HG03520 (cell line): ENCODE data around the gene DGCR2.
"Not testable (repeated sequence)": the region's sequence is repeated elsewhere in the genome, so short reads cannot be mapped to it uniquely, and the experiment has no call there.

Source experiments
- ATAC-seq: cut with Tn5 transposase; IDR thresholded peaks from one replicate; pipeline ENCODE4 v1.9.1; 2021; ENCODE audit warnings: mild to moderate bottlenecking, moderate library complexity; ENCODE audit not compliant: unreplicated experiment

DGCR2 gene

GRCh38 chr22:19122143-19122751 lies at the start of gene DGCR2:
DGCR2 (minus strand) TSS chr22:19122412; CDS start chr22:19122206, 206 bp downstream.
- ATAC-seq, result peak; percentile 78

- no peak for ATAC-seq
These were observed 47.7 kb upstream of the DGCR2 start for GRCh38 chr22:19169947-19170318.

- ATAC-seq, result no peak
These were observed 47.1 kb upstream of the DGCR2 start for GRCh38 chr22:19169002-19169946.

- no peak for ATAC-seq
These were observed 46.1 kb upstream of the DGCR2 start for GRCh38 chr22:19168088-19168890.

- ATAC-seq, result no peak
These were observed 45.1 kb upstream of the DGCR2 start for GRCh38 chr22:19167106-19167869.

- no peak for ATAC-seq
These were observed 44.2 kb upstream of the DGCR2 start for GRCh38 chr22:19166421-19166820.

GRCh38 chr22:19164425-19164824 lies 42.2 kb upstream of the DGCR2 start:
- no peak for ATAC-seq

GRCh38 chr22:19158649-19159048 lies 36.4 kb upstream of the DGCR2 start:
- not testable (repeated sequence) for ATAC-seq

- ATAC-seq, result not testable (repeated sequence)
These were observed 33.9 kb upstream of the DGCR2 start for GRCh38 chr22:19156109-19156508.

- no peak for ATAC-seq
These were observed 31.0 kb upstream of the DGCR2 start for GRCh38 chr22:19152942-19153883.

GRCh38 chr22:19151329-19152191 lies 29.3 kb upstream of the DGCR2 start:
- no peak for ATAC-seq

GRCh38 chr22:19150482-19151328 lies 28.5 kb upstream of the DGCR2 start:
- no peak for ATAC-seq

GRCh38 chr22:19149991-19150390 lies 27.8 kb upstream of the DGCR2 start, which contains the start of gene GSC2:
GSC2 (minus strand) TSS chr22:19150292; CDS start chr22:19150283, 9 bp downstream.
- no peak for ATAC-seq

- ATAC-seq, result no peak
These were observed 27.1 kb upstream of the DGCR2 start for GRCh38 chr22:19149047-19149883.

- ATAC-seq, result no peak
These were observed 26.3 kb upstream of the DGCR2 start for GRCh38 chr22:19148417-19149046.

- ATAC-seq, result no peak
These were observed 25.1 kb upstream of the DGCR2 start for GRCh38 chr22:19147195-19147780.
